Stimulated activated CD4-positive, alpha-beta T cell treated with anti-CD3 and anti-CD28 coated beads, Interleukin-2, amount 100 ng/mL, for 4 hours (primary cell): ENCODE data around the gene ARID3B.
"Not testable (repeated sequence)": the region's sequence is repeated elsewhere in the genome, so short reads cannot be mapped to it uniquely, and the experiment has no call there.

ENCODE experiments used
- DNase-seq: peaks from one replicate; pipeline ENCODE4 v3.0.0-alpha.2; 2020; ENCODE audit warnings: low read depth

Gene ARID3B

DNA sequence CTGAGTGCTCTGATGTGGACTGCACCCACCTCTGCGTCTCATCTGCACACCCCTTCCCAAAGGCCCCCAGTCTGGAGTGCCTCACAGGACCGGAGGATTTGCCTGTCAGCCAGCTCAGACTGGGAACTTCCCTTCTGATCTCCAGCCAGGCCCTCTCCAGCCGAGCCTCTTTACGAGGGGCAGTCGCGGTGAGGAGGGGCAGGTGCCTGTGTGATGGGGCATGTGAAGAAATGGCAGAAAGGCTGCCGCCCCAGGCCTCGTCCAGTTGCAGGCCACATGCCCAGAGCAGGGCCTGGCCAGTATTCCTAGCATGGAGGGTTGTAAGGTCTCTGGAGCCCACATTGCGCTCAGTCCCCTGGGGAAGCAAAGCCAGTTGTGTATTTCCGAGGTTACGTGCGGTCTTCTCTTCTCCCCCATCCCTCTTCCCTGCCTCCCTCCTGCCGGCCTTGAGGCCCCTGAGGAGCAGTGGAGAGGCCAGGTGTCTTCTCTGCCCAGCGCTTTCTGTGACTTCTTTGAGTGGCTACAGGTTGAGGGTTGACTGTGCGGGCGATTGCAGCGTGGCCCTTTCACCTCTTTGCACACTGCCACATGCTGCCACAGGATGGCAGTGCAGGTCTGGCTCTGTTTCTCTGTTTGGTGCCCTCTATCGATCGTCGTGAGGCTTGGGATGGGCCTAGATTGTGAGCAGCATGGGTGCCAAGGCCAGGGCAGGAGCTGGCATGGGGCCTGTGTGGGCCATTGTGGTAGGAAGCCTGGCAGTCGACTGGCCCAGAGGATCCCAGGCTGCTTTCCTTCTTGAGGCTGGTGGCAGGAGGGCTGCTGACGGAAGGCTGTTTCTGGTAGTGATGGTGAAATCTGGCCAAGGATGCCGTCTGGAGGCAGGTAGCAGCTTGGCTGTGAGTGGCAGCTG, 79.9 kb downstream of the ARID3B start:
- DNase-seq = peak; percentile 63

DNA sequence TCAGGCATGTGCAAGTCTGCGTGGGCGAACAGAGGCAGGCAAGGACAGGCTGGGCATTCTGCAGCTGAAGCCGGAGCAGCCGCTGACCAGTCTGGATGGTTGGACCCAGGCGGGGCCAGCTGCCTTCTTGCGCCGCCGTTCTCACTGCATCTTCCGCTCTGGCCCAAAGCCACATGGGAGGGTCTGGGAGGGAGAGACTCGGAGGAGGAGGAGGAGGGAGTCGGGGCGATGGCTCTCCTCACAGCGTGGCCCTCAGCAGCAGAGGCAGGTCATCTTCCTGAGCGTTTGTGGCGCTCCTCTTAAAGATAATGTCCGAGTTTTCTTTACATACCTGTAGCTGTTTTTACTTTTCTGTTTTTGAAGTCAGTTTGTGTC, 80.5 kb downstream of the ARID3B start:
- DNase-seq = no peak

DNA sequence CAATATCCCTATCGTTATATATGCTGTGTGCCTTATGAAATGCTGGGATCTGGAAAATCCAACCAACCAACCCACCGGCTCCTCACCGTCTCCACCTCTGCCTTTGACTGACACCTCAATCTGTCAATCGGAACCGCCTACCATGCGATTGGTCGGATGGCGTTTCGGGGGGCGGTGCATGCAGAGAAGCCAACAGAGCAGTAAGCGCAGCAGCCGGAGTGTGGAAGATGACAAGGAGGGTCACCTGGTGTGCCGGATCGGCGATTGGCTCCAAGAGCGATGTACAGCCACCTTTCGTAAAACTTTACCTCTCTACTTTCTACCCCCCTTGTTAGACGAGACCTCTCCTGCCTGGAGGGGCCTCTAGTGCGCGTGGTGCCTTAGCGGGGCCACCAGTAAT, 80.9 kb downstream of the ARID3B start:
- no peak for DNase-seq

DNA sequence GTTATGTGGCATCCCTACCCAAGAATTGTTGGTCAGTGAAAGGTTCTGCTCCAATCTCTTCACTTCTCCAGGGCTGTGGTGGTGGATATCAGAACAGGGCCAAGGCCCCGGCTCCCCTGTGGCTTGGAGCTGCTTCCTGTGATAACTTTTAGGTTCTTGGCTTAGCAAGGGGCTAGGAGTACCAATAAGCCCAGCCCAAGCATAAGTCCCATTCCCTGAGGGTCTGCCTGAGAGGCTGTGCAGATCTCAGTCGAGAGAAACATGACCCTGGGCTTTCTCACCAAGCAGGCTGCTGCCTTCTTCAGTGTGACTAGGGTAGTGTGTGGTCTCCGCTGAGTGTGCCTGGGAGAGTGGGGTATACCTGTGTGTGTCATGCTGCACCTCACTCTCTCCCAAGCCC, 81.7 kb downstream of the ARID3B start:
- no peak for DNase-seq

DNA sequence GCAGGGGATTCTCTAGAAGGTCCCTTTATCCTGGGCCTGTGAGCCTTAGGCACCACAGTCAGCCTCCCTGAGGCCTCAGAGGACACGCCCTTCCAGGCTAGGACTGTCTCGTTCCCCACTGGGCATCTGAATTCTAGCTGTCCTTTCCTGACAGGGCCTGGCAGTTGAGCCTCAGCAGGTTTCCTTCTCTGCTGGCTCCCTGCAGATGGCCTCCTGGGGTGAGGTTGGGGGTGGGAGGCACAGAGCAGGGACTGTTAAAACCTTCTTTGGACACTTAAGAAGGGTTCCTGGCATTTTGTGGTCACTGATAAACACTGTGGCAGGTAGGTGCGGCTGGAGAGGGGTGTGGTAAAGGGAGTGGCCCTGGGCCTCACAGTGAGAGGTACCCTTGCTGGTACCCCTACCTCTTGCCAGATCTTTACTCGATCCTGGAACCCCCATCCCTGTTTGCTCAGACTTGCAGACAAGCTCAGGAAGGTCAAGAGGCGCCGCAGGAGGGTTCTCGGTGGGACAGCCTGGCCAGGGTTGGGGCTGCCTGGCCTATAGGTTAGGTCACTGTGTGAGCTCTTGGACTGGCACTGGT, 83.1 kb downstream of the ARID3B start:
- no peak for DNase-seq

DNA sequence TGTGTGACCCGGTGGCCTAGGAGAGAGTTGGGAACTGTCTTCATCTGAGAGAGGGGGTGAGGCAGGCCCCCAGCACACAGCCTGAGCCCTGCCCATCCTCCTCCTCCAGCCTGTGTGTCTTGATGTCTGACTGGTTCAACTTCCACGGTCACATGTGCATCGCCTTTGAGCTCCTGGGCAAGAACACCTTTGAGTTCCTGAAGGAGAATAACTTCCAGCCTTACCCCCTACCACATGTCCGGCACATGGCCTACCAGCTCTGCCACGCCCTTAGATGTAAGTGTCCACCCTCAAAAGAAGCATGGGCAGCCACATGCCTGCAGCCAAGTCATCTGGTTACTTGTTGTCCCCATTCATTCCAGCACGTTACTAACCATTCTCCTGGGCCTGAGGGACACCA, 84.7 kb downstream of the ARID3B start:
- DNase-seq = no peak

DNA sequence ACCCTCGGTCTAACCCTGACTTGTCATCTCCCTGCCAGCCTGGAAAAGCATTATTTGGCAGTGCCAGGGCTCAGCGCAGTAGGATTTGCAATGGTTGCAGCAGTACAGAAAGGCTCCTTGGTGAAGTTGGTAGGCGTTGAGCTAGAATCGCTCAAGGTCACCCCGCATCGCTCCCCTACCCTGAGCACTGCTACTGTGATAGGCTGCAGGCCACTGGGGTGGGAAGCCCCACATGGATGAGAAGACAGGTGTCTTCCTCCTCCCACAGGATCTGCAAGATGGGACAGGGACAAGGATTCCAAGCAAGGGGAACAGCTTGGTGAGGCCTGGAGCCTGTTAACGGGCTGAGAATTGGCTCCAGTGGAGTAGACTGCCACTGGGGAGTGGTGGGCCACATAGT, 85.3 kb downstream of the ARID3B start:
- no peak for DNase-seq

DNA sequence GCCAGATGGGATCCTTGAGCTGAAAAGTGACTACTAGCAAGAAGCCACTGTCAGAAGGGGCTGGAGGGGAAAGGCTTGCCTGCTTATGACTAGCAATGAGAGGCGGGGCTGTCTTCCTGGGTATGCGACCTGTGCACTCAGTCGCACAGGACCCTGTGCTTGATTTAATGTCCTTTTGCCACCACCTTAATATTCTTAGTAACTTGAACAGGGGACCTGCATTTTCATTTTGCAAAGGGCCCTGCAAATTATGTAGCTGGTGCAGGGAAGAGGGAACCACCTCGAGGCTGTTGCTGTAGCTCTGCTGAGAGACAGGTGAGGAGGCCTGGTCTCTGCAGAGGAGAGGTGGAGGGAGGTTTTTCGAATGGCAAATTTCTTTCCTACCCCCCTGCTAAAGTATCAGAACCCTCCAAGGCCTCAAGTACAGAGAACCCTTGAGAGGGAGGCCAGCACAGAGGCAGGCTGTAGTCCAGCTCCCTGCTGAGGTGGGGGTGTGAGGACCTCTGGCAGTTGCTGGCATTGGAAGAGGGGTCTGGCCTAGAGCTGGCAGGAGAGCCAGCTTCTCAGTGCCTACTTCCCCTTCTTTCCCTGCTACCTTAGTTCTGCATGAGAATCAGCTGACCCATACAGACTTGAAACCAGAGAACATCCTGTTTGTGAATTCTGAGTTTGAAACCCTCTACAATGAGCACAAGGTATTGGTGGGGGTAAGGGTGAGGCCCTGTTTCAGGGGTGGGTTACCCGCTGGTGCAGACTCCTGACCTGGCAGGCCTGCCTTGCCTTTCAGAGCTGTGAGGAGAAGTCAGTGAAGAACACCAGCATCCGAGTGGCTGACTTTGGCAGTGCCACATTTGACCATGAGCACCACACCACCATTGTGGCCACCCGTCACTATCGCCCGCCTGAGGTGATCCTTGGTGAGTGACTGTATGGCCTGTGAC, 86.0 kb downstream of the ARID3B start:
- DNase-seq = no peak

DNA sequence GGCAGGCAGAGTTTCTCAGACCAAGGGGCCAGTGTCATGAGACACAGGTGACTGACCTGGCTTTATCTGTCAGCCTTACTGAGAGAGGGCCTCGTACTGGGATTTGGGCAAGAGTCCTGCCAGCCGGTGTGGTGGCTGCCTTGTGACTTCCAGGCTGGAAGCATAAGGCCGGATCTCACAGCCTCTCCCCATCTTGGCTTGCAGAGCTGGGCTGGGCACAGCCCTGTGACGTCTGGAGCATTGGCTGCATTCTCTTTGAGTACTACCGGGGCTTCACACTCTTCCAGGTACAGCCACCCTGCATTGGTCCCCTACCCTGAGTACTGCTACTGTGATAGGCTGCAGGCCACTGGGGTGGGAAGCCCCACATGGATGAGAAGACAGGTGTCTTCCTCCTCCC, 86.7 kb downstream of the ARID3B start:
- DNase-seq = no peak

DNA sequence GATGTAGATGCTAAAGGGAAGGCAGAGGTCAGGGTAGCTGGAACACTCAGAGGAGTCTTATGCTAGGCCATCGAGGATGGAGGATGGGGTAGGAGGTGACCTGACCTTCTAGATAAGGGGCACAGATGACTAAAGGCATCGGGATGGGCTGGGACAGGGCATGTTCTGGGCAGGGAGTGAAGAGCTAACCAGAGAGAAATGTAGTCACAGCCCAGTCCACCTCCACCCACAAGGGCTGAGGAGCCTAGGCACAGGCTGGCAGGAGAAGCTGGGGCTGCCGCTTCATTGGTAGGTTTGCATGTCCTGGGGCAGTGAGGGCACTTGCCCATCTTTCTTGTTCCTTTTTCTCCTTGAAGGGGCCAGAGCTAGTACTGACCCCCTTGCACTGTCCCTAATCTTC, 87.2 kb downstream of the ARID3B start:
- DNase-seq = no peak

DNA sequence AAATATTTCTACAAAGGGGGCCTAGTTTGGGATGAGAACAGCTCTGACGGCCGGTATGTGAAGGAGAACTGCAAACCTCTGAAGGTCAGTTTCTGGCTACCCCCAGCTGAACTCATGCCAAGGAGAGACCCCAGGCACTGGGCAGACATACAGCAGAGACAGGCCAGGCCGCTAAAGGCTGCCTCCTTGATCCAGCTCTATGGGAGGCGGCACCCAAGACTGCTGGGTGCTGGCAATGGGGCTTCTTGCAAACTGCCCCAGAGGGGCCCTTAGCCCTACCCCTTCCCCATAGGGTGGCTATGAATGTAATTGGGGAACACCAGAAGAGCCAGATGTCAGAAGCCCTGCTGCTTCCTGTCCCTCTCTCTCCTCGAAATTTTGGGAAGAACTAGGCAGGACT, 87.9 kb downstream of the ARID3B start:
- no peak for DNase-seq

DNA sequence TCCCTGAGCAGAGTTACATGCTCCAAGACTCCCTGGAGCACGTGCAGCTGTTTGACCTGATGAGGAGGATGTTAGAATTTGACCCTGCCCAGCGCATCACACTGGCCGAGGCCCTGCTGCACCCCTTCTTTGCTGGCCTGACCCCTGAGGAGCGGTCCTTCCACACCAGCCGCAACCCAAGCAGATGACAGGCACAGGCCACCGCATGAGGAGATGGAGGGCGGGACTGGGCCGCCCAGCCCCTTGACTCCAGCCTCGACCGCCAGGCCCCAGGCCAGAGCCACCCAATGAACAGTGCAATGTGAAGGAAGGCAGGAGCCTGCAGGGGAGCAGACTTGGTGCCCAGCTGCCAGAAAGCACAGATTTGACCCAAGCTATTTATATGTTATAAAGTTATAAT, 88.7 kb downstream of the ARID3B start:
- not testable (repeated sequence) for DNase-seq

DNA sequence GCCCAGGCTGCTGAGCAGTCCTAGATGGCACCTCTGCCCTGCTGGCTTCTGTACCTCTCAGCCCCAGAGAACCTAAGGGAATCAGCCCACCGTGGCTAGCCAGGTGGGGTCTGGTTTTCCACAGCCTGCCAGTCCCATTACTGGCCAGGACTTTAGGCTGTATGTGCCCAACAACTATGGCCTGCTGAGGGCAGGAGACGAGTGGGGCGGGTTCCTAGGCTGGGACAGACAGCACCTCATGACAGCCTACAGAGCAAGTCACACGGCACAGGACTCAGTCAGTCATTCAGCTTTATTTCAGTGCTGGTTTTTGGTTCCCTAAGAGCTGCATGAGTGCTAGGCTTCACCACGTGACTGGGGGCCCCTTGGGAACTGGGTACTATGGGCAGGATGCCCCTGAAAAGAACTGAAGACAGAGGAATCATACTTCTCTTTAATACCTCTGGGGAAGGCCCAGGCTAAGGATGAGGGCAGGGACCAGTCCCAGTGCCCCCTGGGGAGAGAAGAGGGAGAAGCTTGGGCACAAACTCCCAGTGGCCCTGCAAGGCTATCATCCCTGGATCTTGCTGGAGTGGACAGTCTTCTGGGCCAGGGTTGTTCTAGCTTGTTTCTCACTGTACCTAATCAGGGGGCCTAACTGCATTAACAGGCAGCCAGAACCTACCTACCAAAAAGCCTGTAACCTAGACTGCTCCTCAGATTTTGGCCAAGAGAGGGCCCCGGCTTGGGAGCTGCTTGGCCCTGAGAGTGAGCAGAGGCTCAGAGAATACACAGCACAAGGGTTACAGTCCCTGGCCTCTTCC, 89.5 kb downstream of the ARID3B start:
- DNase-seq = no peak

DNA sequence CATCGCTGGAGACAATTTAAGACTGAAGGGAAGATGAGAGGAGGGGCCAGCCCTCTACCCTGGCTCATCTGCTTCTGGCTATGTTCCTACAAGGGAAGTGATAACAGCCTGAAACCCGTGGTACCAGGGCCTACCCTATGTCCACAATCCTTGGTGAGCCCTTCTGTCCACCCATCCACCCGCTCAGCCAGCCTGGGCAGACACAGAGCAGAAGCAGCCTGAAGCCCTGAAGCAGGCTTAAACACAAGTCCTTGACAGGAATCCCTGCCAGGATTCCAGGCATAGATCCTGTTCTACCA, 90.0 kb downstream of the ARID3B start:
- DNase-seq = no peak

DNA sequence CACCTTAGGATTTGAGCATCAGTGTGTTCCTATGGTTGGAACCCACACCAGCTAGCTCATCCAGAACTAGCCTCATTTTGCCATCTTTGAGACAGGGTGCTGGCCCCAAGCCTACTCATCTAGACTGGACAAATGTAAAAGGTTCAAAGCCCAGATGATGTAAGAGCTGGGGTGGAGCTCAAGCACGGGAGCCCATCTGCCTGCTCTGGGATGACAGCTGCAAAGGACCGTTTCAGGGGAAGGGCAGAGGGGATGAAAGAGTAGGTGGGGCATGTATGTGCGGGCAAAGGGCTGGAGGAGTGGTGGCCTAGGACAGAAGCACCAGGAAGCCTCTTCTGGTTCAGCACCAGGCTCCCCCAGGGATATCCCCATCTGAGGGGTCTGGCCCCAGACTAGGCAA, 90.4 kb downstream of the ARID3B start:
- DNase-seq = no peak

DNA sequence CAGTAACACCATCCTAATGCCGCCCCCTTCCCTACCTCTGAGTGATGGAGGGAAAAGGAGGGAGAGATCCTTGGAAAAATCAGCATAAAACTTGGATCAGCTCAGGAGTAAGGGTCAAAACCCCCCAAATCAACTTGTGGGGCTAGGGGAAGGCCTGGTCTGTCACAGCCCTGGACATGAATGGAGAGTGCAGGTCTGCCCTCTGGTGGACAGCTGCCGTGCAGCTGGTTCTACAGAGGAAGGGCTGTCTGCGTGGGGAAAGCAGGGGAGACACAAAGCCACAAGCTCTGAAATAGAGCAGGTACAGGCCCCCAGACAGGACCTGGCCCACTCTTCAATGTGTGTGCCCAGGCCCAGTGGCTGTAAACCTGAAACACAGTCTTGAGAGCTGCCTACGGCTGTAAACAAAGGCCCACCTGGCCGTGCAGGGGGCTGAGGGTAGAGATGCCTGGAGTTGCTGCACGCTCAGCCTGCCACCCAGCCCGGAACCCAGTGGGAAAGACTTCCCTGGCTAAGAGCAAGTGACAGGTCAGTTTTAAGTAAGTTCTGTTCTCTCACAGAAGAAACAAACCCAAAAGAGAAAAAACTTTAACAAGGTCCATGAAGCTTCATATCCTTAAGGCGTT, 91.0 kb downstream of the ARID3B start:
- DNase-seq = peak; percentile 28

DNA sequence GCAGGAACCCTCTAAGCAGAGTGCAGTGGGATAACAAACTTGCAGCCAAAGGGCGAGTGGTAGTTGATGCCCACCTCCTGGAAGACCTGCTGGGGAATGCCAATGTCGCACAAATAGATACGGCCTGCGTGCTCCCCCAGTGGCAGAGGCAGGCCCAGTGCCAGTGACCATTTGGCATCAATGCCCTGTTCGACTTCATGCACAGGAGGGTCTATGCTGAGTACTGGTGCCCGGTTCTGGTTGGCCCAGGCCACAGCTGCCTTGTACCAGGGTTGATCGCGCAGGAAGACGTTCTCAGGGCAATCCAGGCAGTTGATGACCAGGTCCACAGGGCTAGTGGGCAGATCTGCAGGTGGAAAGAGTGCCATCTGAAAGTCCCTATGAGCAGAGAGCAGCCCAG, 91.6 kb downstream of the ARID3B start:
- DNase-seq = no peak

DNA sequence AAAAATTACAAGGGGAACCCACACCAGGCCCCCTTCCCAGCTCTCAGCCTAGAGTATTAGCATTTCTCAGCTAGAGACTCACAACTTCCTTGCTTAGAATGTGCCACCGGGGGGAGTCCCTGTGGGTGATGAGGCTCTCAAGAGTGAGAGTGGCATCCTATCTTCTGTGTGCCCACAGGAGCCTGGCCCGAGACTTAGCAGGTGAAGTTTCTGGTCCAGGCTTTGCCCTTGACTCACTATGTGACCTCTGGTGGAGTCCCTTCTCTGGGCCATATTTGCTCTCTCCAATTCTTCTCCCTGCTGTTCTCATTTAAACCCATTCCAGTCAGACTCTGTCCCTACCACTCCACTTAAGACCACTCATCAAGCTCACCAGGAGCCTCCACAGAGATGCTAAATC, 92.8 kb downstream of the ARID3B start:
- DNase-seq = no peak

DNA sequence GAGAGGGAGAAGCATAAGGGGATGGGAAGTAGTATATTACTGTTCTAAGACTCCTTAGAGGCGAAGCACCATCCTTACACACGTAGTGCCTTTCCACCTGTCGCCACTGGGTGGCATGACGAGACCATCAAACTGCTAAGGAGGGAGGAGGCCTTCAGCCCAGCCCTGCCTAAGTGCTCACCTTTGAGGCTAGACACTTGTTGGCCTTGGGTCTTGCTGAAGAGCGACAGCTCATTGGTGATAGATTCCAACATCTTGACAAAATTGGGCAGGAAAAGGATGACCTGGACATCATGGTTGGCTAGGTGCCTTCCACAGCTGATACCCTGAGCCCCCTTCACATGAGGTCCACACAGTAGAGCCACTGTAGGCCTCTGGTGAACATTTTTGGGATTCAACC, 94.2 kb downstream of the ARID3B start:
- DNase-seq = peak; percentile 54

DNA sequence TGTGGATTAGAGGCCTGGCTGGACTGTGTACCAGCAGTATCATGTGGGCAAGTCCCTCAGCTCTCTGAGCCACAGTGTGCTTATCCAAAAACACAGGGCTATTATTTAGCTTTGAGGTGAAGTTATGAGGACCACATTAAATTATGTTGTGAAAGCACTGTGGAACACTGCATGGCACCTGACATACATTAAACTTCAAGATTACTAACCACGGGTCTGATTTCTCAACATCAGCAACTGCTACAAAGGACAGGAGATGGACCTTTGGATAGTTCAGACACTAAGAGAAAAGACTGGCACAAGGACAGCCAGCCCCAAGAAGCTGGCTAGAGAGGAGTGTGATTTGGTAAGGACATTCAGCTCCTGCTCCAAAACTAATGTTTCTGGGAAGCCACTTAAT, 96.0 kb downstream of the ARID3B start:
- no peak for DNase-seq

DNA sequence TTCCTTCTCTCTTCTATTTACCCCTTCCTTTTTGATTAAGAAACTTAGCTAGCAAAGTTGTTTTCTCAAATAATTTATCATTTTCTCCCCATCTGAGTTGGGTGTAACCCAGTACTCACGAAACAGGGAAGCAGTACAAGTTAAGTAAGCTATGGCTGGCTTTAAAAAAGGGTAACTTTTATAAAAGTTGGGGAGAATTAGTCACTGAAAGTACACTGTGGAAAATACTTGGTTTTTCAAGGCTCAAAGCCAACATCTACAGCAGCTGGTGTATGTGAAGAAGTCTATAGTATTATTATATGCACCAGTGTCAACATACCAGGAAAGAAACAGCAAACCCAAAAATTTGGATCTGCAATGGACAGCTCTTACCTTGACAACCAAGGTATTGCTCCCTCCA, 100.1 kb downstream of the ARID3B start:
- DNase-seq = no peak

DNA sequence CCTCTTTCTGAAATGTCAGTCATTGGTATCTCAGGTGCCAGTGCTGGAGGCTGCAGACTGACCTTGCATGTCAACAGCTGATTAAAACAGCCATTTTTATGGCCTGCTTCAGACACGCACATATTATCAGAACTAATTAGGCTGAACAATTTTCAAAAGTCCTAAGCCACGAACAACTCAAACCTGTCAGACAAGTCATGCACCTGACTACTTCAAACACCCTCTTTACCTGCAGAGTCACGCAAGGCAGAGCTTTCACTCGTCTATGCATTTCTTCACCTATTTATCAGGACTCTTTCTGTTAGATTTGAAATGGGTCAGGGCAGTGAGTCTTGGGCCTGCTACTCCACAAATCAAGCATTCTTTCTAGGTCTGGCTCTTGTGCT, 101.3 kb downstream of the ARID3B start:
- no peak for DNase-seq
